ENCODE measurements around the gene UQCC3.

DNA sequence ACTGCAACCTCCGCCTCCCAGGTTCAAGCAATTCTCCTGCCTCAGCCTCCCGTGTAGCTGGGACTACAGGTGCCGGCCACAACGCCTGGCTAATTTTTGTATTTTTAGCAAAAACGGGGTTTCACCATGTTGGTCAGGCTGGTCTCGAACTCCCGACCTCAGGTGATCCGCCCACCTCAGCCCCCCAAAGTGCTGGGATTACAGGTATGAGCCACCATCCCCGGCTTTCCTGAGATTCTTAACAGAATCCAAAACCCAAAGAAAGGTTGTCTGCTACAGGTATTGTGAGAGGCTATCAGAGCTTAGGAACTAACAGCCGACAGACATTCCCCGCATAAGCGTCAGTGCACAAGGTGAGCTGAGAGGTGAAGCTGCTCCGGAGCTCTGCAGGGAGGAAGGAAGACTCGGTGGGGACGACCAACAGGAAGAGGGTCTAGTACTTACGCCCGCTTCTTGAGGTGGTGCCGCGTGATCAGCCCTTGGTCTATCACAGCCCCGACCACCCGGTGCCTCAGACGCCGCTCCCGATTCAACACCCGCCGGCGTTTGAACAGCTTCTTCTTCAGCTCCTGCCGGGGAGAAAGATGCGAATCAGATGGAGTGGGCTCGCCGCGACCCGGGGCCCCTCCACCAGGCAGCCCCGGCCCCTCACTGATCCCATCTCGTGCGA lies 6.9 kb upstream of the UQCC3 start:
- TF ChIP-seq EZH2 (IDR thresholded peaks at IDR 0.05; ENCODE audit: insufficient read depth, poor library complexity, severe bottlenecking): no peak
- no peak for TF ChIP-seq EZH2phosphoT487 (IDR thresholded peaks at IDR 0.05; ENCODE audit: insufficient read depth, low read depth)

All from GM23248 (cell line).